OCI-LY1 (cell line): ENCODE results near the gene ATP2A2.

Experiments used
- EZH2 ChIP-seq: fragments of 200-600 bp; sonication (generic), shearing (Covaris generic); IDR thresholded peaks from 2 replicates; pipeline ENCODE4 v1.8.0; 2017; ENCODE audit warnings: borderline replicate concordance, mixed run types, mild to moderate bottlenecking, antibody characterized with exemption, low read length, moderate library complexity, mixed read lengths
- TF ChIP-seq, protein P1 (sequence below): fragments of 200-600 bp; sonication (generic), shearing (Covaris generic); IDR thresholded peaks from 2 replicates; pipeline ENCODE4 v1.5.1; 2017; ENCODE audit warnings: mild to moderate bottlenecking, antibody characterized with exemption, low read length, moderate library complexity, mixed read lengths

DNA sequence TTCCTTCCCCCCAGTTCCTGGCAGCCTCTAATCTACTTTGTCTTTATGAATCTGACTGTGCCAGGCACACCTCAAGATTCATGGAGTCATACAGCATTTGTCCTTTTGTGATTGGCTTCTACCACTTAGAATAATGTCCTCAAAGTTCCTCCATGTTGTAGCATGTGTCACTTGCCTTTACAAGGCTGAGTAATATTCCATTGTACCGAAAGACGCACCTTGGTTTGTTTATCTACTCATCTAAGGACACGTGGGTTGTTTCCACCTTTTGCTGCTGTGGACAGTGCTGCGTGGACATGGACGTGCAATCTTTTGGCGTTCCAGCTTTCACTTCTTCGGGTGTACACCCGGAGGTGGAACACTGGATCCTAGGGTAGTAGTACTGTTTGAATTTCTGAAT lies 88.9 kb downstream of the ATP2A2 start:
- TF ChIP-seq, protein P1, sequence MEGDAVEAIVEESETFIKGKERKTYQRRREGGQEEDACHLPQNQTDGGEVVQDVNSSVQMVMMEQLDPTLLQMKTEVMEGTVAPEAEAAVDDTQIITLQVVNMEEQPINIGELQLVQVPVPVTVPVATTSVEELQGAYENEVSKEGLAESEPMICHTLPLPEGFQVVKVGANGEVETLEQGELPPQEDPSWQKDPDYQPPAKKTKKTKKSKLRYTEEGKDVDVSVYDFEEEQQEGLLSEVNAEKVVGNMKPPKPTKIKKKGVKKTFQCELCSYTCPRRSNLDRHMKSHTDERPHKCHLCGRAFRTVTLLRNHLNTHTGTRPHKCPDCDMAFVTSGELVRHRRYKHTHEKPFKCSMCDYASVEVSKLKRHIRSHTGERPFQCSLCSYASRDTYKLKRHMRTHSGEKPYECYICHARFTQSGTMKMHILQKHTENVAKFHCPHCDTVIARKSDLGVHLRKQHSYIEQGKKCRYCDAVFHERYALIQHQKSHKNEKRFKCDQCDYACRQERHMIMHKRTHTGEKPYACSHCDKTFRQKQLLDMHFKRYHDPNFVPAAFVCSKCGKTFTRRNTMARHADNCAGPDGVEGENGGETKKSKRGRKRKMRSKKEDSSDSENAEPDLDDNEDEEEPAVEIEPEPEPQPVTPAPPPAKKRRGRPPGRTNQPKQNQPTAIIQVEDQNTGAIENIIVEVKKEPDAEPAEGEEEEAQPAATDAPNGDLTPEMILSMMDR, result no peak
- no peak for TF ChIP-seq EZH2
